ENCODE data around the gene NAALADL2. TPM values are rescaled to one million over a fixed set of nuclear protein-coding genes. Genes with fewer than 3 reads are reported as not detected.

The NAALADL2 gene
- total and polyA plus RNA-seq, 2 of the 13 experiments (the other 11 are each of a cell fraction or from before 2014, with no cell fraction given) = 0.08 TPM; not detected in 1

GRCh38 chr3:175279457-175279856, 420.3 kb downstream of the NAALADL2 start:
- Histone ChIP-seq H3K27me3 (ENCODE audit: control insufficient read depth in 1 of 2, insufficient read depth in 2 of 2, low read length in 2 of 2) (no peaks in the 10 kb centered on the region), H3K4me3 (replicated peaks in 1 of 3; ENCODE audit: insufficient read depth in 1 of 3, low read depth in 2 of 3, low read length in 3 of 3) (no peak overlapping the region), H3K4me2 (ENCODE audit: low read depth, low read length) (no peak overlapping the region), H3K9me3 (ENCODE audit: low read length) (no peaks in the 10 kb centered on the region), H3K27ac (ENCODE audit: extremely low read length, insufficient read depth, low read length) (no peak overlapping the region), H3K36me3 (replicated peaks in 1 of 2; ENCODE audit: control insufficient read depth in 1 of 2, insufficient read depth in 2 of 2, low read length in 2 of 2) (no peaks in the 10 kb centered on the region), H2AFZ (ENCODE audit: low read length) (no peak overlapping the region), H4K20me1 (ENCODE audit: insufficient read depth, low read length) (no peaks in the 10 kb centered on the region), H3K9ac (ENCODE audit: insufficient read depth, low read depth, low read length) (no peak overlapping the region), H3K4me1 (ENCODE audit: insufficient read depth, low read length) (no peaks in the 10 kb centered on the region), H3K79me2 (ENCODE audit: insufficient read depth, low read length) (no peaks in the 10 kb centered on the region)
- ChIA-PET POLR2A (no interaction called here), CTCF (ENCODE audit: low intra/inter-chr PET ratio, low total read pairs) (no interaction called here)
- intact Hi-C loops (cut with micrococcal nuclease; ENCODE audit: unreplicated experiment) = no loop called here
- ATAC-seq (no peak), DNase-seq (ENCODE audit: low spot score) (no peak), FAIRE-seq (no peak)
- in situ Hi-C loops (cut with HindIII; ENCODE audit: extremely low pct_ligation_motif_present, low pct_unique_long_range_greater_than_20kb) = no loop called here
- no TSS peak for BruUV-seq (replicated peaks)
- WGBS (ENCODE audit: low lambda C conversion rate) = 0% methylated on average over 1 of the region's 1 CpG
- TF ChIP-seq POLR2G (IDR thresholded peaks at IDR 0.05; ENCODE audit: low read depth, low read length) (no peak), ZNF292 (CRISPR knock-in tag; IDR thresholded peaks at IDR 0.05; ENCODE audit: borderline replicate concordance, low read depth) (no peak), ERF (CRISPR knock-in tag; IDR thresholded peaks at IDR 0.05) (no peak), MED1 (CRISPR knock-in tag; IDR thresholded peaks at IDR 0.05) (no peak), ELF3 (CRISPR knock-in tag; IDR thresholded peaks at IDR 0.05) (no peak), ZNF101 (CRISPR knock-in tag; IDR thresholded peaks at IDR 0.05; ENCODE audit: borderline replicate concordance, low read depth) (no peak), ZNF18 (CRISPR knock-in tag; IDR thresholded peaks at IDR 0.05; ENCODE audit: insufficient replicate concordance) (no peak)

- Histone ChIP-seq H3K36me3 (replicated peaks in 1 of 2; ENCODE audit: control insufficient read depth in 1 of 2, insufficient read depth in 2 of 2, low read length in 2 of 2) (no peaks in the 10 kb centered on the region), H4K20me1 (ENCODE audit: insufficient read depth, low read length) (no peaks in the 10 kb centered on the region), H3K4me1 (ENCODE audit: insufficient read depth, low read length) (no peaks in the 10 kb centered on the region), H3K9ac (ENCODE audit: insufficient read depth, low read depth, low read length) (no peak overlapping the region), H3K79me2 (ENCODE audit: insufficient read depth, low read length) (no peaks in the 10 kb centered on the region), H3K27ac (ENCODE audit: extremely low read length, insufficient read depth, low read length) (no peak overlapping the region), H2AFZ (ENCODE audit: low read length) (no peak overlapping the region), H3K27me3 (ENCODE audit: control insufficient read depth in 1 of 2, insufficient read depth in 2 of 2, low read length in 2 of 2) (no peaks in the 10 kb centered on the region), H3K9me3 (ENCODE audit: low read length) (no peaks in the 10 kb centered on the region), H3K4me3 (replicated peaks in 1 of 3; ENCODE audit: insufficient read depth in 1 of 3, low read depth in 2 of 3, low read length in 3 of 3) (no peak overlapping the region), H3K4me2 (ENCODE audit: low read depth, low read length) (no peak overlapping the region)
- ChIA-PET CTCF (ENCODE audit: low intra/inter-chr PET ratio, low total read pairs) (no interaction called here), POLR2A (no interaction called here)
- in situ Hi-C loops (cut with HindIII; ENCODE audit: extremely low pct_ligation_motif_present, low pct_unique_long_range_greater_than_20kb) = no loop called here
- ATAC-seq (no peak), DNase-seq (ENCODE audit: low spot score) (no peak), FAIRE-seq (no peak)
- no TSS peak for BruUV-seq (replicated peaks)
- intact Hi-C loops (cut with micrococcal nuclease; ENCODE audit: unreplicated experiment) = no loop called here
- 0% methylated on average over 1 of the region's 1 CpG for WGBS (ENCODE audit: low lambda C conversion rate)
- TF ChIP-seq ZNF329 (CRISPR knock-in tag; IDR thresholded peaks at IDR 0.05; ENCODE audit: low read depth) (no peak), DNMT1 (CRISPR knock-in tag; IDR thresholded peaks at IDR 0.05) (no peak), ZNF281 (CRISPR knock-in tag; IDR thresholded peaks at IDR 0.05; ENCODE audit: borderline replicate concordance) (no peak), POLR2G (IDR thresholded peaks at IDR 0.05; ENCODE audit: low read depth, low read length) (no peak), ZNF879 (CRISPR knock-in tag; IDR thresholded peaks at IDR 0.05) (no peak), SIN3A (IDR thresholded peaks at IDR 0.05; ENCODE audit: borderline replicate concordance, low read depth, low read length) (no peak), NFYC (CRISPR knock-in tag; IDR thresholded peaks at IDR 0.05) (no peak), MED13 (CRISPR knock-in tag; IDR thresholded peaks at IDR 0.05) (no peak), CERS6 (CRISPR knock-in tag; IDR thresholded peaks at IDR 0.05) (no peak), ZBTB7B (CRISPR knock-in tag; IDR thresholded peaks at IDR 0.05) (no peak)
Observed at GRCh38 chr3:175279911-175280310, 420.8 kb downstream of the NAALADL2 start.
